HEK293 (cell line): ENCODE measurements around the gene VGLL3.

Source experiments
- CTCF ChIA-PET: fragments of 350-600 bp; formaldehyde crosslinking; extraction: SDS; loops from one replicate; lab custom pipeline; 2021; ENCODE audit warnings: antibody characterized with exemption; lab: Yijun Ruan, JAX
- POLR2A ChIA-PET: fragments of 300-600 bp; formaldehyde crosslinking; extraction: SDS; loops from one replicate; lab custom pipeline; 2020; ENCODE audit warnings: antibody characterized with exemption, inconsistent platforms; lab: Yijun Ruan, JAX
- H3K27ac ChIP-seq: fragments of 200-500 bp; sonication (Bioruptor generic); 2 replicates; pipeline ENCODE4 v1.5.1; 2014; ENCODE audit warnings: low read depth, low read length, control low read depth, inconsistent platforms; ENCODE audit errors: extremely low read depth
- H3K36me3 ChIP-seq, 2 experiments: fragments of 200-500 bp in 1 of 2; sonication (Bioruptor generic) in 1 of 2; 1 replicate in 1 of 2; 2 replicates in 1 of 2; pipeline ENCODE4 v1.5.1; 2014 to 2017; ENCODE audit warnings: inconsistent platforms in 2 of 2, low read length in 2 of 2; ENCODE audit not compliant: control insufficient read depth in 2 of 2, insufficient read depth in 1 of 2
- H3K4me1 ChIP-seq: fragments of 200-500 bp; sonication (Bioruptor generic); 2 replicates; pipeline ENCODE4 v1.5.1; 2014; ENCODE audit warnings: mild to moderate bottlenecking, low read length, inconsistent platforms; ENCODE audit not compliant: control insufficient read depth, insufficient read depth
- H3K4me3 ChIP-seq: 2 replicates; pipeline ENCODE4 v1.5.1; 2011; ENCODE audit warnings: low read depth, mild to moderate bottlenecking, control low read depth, low read length, moderate library complexity
- H3K9me3 ChIP-seq: fragments of 200-500 bp; sonication (Bioruptor generic); 2 replicates; pipeline ENCODE4 v1.5.1; 2014; ENCODE audit warnings: low read depth, low read length, inconsistent platforms; ENCODE audit not compliant: control insufficient read depth, insufficient read depth
- GLIS2 ChIP-seq: fragments of 450-650 bp; formaldehyde crosslinking; IDR thresholded peaks from 2 replicates; pipeline ENCODE4 v1.5.1; 2016; ENCODE audit warnings: missing biosample characterization, missing genetic modification characterization
- PRDM10 ChIP-seq: fragments of 450-650 bp; formaldehyde crosslinking; IDR thresholded peaks from 2 replicates; pipeline ENCODE4 v1.5.1; 2016; ENCODE audit warnings: missing biosample characterization, missing genetic modification characterization
- ZBTB20 ChIP-seq: fragments of 450-650 bp; formaldehyde crosslinking; IDR thresholded peaks from 2 replicates; pipeline ENCODE4 v1.5.1; 2016; ENCODE audit warnings: missing biosample characterization, missing genetic modification characterization
- ZBTB48 ChIP-seq: fragments of 450-650 bp; formaldehyde crosslinking; IDR thresholded peaks from 2 replicates; pipeline ENCODE4 v1.5.1; 2016; ENCODE audit warnings: missing biosample characterization, missing genetic modification characterization
- ZNF157 ChIP-seq: fragments of 450-650 bp; formaldehyde crosslinking; IDR thresholded peaks from 2 replicates; pipeline ENCODE4 v1.5.1; 2016; ENCODE audit warnings: missing biosample characterization, missing genetic modification characterization
- ZNF23 ChIP-seq: fragments of 450-650 bp; formaldehyde crosslinking; IDR thresholded peaks from 2 replicates; pipeline ENCODE4 v1.5.1; 2016; ENCODE audit warnings: missing biosample characterization, missing genetic modification characterization, borderline replicate concordance
- ZNF335 ChIP-seq: fragments of 450-650 bp; formaldehyde crosslinking; conservative IDR thresholded peaks from 2 replicates; pipeline ENCODE4 v1.5.1; 2016; ENCODE audit warnings: missing biosample characterization, missing genetic modification characterization
- ZNF433 ChIP-seq: fragments of 450-650 bp; formaldehyde crosslinking; IDR thresholded peaks from 2 replicates; pipeline ENCODE4 v1.5.1; 2016; ENCODE audit warnings: missing biosample characterization, missing genetic modification characterization, low read depth
- ZNF513 ChIP-seq: fragments of 450-650 bp; IDR thresholded peaks from 2 replicates; pipeline ENCODE4 v1.5.1; 2018; ENCODE audit warnings: missing biosample characterization, missing genetic modification characterization
- ZNF664 ChIP-seq: fragments of 450-650 bp; formaldehyde crosslinking; IDR thresholded peaks from 2 replicates; pipeline ENCODE4 v1.5.1; 2016; ENCODE audit warnings: missing biosample characterization, missing genetic modification characterization
- TF ChIP-seq, protein P1 (sequence below): fragments of 450-650 bp; formaldehyde crosslinking; IDR thresholded peaks from 2 replicates; pipeline ENCODE4 v1.5.1; 2016; ENCODE audit warnings: missing biosample characterization, missing genetic modification characterization, borderline replicate concordance
- TF ChIP-seq, protein P2 (sequence below): fragments of 450-650 bp; formaldehyde crosslinking; IDR thresholded peaks from 2 replicates; pipeline ENCODE4 v1.5.1; 2016; ENCODE audit warnings: missing biosample characterization, missing genetic modification characterization
- TF ChIP-seq, protein P3 (sequence below): fragments of 450-650 bp; formaldehyde crosslinking; IDR thresholded peaks from 2 replicates; pipeline ENCODE4 v1.5.1; 2016; ENCODE audit warnings: missing biosample characterization, missing genetic modification characterization
- TF ChIP-seq, protein P4 (sequence below): fragments of 450-650 bp; formaldehyde crosslinking; IDR thresholded peaks from 2 replicates; pipeline ENCODE4 v1.5.1; 2016; ENCODE audit warnings: missing biosample characterization, missing genetic modification characterization

Gene VGLL3

DNA sequence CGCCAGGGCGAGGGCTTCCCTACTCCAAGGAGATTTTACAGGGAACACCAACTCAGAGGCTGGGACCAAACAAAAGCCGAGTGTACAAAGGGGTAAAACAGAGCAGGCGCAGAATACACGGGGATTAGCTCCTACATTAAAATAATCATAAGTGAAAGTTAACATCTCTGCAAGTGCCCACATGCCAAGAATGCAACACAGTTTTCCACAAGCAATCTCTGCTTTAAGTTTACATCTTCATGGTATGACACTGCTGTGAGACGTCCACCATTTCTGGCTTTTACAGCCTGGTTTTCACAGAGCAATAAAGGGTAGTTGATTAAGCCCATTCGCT lies 500 bp upstream of the VGLL3 start (continued):
- TF ChIP-seq, protein P1, sequence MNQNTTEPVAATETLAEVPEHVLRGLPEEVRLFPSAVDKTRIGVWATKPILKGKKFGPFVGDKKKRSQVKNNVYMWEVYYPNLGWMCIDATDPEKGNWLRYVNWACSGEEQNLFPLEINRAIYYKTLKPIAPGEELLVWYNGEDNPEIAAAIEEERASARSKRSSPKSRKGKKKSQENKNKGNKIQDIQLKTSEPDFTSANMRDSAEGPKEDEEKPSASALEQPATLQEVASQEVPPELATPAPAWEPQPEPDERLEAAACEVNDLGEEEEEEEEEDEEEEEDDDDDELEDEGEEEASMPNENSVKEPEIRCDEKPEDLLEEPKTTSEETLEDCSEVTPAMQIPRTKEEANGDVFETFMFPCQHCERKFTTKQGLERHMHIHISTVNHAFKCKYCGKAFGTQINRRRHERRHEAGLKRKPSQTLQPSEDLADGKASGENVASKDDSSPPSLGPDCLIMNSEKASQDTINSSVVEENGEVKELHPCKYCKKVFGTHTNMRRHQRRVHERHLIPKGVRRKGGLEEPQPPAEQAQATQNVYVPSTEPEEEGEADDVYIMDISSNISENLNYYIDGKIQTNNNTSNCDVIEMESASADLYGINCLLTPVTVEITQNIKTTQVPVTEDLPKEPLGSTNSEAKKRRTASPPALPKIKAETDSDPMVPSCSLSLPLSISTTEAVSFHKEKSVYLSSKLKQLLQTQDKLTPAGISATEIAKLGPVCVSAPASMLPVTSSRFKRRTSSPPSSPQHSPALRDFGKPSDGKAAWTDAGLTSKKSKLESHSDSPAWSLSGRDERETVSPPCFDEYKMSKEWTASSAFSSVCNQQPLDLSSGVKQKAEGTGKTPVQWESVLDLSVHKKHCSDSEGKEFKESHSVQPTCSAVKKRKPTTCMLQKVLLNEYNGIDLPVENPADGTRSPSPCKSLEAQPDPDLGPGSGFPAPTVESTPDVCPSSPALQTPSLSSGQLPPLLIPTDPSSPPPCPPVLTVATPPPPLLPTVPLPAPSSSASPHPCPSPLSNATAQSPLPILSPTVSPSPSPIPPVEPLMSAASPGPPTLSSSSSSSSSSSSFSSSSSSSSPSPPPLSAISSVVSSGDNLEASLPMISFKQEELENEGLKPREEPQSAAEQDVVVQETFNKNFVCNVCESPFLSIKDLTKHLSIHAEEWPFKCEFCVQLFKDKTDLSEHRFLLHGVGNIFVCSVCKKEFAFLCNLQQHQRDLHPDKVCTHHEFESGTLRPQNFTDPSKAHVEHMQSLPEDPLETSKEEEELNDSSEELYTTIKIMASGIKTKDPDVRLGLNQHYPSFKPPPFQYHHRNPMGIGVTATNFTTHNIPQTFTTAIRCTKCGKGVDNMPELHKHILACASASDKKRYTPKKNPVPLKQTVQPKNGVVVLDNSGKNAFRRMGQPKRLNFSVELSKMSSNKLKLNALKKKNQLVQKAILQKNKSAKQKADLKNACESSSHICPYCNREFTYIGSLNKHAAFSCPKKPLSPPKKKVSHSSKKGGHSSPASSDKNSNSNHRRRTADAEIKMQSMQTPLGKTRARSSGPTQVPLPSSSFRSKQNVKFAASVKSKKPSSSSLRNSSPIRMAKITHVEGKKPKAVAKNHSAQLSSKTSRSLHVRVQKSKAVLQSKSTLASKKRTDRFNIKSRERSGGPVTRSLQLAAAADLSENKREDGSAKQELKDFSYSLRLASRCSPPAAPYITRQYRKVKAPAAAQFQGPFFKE, result no peak
- peak; percentile 73; the same call in 1 of the 2 replicates for TF ChIP-seq PRDM10 (tag by site-specific recombination)
- no peak for TF ChIP-seq ZNF157 (tag by site-specific recombination)

- Histone ChIP-seq H3K4me1 (no peaks in the 10 kb centered on the region), H3K36me3 (no peaks in the 10 kb centered on the region), H3K27ac (peak overlapping the region; percentile 47; the same call in 1 of the 2 replicates), H3K9me3 (no peaks in the 10 kb centered on the region), H3K4me3 (peak overlapping the region; percentile 78)
- CTCF ChIA-PET, result interaction anchor here (0.7 kb wide), 1 partner anchor 9 kb away, joined by 4 read pairs; no protein-coding TSS in a partner anchor
- POLR2A ChIA-PET, result interaction anchor here (0.7 to 1.5 kb wide), 2 partner anchors 12 to 150 kb away, joined by 4 to 7 read pairs; no protein-coding TSS in a partner anchor
- TF ChIP-seq, protein P2, sequence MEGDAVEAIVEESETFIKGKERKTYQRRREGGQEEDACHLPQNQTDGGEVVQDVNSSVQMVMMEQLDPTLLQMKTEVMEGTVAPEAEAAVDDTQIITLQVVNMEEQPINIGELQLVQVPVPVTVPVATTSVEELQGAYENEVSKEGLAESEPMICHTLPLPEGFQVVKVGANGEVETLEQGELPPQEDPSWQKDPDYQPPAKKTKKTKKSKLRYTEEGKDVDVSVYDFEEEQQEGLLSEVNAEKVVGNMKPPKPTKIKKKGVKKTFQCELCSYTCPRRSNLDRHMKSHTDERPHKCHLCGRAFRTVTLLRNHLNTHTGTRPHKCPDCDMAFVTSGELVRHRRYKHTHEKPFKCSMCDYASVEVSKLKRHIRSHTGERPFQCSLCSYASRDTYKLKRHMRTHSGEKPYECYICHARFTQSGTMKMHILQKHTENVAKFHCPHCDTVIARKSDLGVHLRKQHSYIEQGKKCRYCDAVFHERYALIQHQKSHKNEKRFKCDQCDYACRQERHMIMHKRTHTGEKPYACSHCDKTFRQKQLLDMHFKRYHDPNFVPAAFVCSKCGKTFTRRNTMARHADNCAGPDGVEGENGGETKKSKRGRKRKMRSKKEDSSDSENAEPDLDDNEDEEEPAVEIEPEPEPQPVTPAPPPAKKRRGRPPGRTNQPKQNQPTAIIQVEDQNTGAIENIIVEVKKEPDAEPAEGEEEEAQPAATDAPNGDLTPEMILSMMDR (tag by site-specific recombination), result peak; percentile 26; the same call in 1 of the 2 replicates
- TF ChIP-seq ZBTB48 (tag by site-specific recombination), result 0 out of 2 replicates have a peak, but pooled peaks have one; percentile 21
- TF ChIP-seq ZNF433 (tag by site-specific recombination), result no peak
- TF ChIP-seq, protein P3, sequence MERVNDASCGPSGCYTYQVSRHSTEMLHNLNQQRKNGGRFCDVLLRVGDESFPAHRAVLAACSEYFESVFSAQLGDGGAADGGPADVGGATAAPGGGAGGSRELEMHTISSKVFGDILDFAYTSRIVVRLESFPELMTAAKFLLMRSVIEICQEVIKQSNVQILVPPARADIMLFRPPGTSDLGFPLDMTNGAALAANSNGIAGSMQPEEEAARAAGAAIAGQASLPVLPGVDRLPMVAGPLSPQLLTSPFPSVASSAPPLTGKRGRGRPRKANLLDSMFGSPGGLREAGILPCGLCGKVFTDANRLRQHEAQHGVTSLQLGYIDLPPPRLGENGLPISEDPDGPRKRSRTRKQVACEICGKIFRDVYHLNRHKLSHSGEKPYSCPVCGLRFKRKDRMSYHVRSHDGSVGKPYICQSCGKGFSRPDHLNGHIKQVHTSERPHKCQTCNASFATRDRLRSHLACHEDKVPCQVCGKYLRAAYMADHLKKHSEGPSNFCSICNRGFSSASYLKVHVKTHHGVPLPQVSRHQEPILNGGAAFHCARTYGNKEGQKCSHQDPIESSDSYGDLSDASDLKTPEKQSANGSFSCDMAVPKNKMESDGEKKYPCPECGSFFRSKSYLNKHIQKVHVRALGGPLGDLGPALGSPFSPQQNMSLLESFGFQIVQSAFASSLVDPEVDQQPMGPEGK (tag by site-specific recombination), result peak; percentile 69
- peak; percentile 44; the same call in 1 of the 2 replicates for TF ChIP-seq ZBTB20 (tag by site-specific recombination)
- TF ChIP-seq, protein P4, sequence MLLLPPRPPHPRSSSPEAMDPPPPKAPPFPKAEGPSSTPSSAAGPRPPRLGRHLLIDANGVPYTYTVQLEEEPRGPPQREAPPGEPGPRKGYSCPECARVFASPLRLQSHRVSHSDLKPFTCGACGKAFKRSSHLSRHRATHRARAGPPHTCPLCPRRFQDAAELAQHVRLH (tag by site-specific recombination), result no peak
- TF ChIP-seq ZNF513 (tag by site-specific recombination), result peak; percentile 40; the same call in 1 of the 2 replicates
- no peak for TF ChIP-seq ZNF23 (tag by site-specific recombination)
- TF ChIP-seq ZNF664 (tag by site-specific recombination), result no peak
- peak; percentile 30; the same call in 1 of the 2 replicates for TF ChIP-seq GLIS2 (tag by site-specific recombination)
- peak; percentile 24; the same call in 1 of the 2 replicates for TF ChIP-seq PRDM10 (tag by site-specific recombination)
- TF ChIP-seq ZNF335 (tag by site-specific recombination), result peak; percentile 76; the same call in 1 of the 2 replicates
Measured at GRCh38 chr3:86990012-86990733, 776 bp downstream of the VGLL3 start.
